Naive thymus-derived CD8-positive, alpha-beta T cell (primary cell): ENCODE data around the gene PLEKHH3. TPM values are rescaled to one million over a fixed set of nuclear protein-coding genes. Genes with fewer than 3 reads are reported as not detected.

Experiments used
- microRNA-seq: library from miRNA; unstranded; fragments of <30 nt; microRNA quantifications from one replicate; pipeline ENCODE4 v1.2.0, GENCODE V29; 2022; ENCODE audit warnings: borderline microRNAs expressed
- polyA plus RNA-seq, 3 donors: library from polyadenylated mRNA; unstranded; fragments of 300-500 nt; fragmentation: Illumina TruSeq; gene quantifications; one replicate each; pipeline ENCODE4 v1.2.3, GENCODE V29; 2021
- total RNA-seq, 8 experiments: library from RNA in 2 of 8; stranded (reverse) in 2 of 8; gene quantifications; one replicate each; pipeline ENCODE4 v1.2.3 and lab custom pipeline; 2021 to 2026

PLEKHH3 gene
- total and polyA plus RNA-seq, 5 experiments from 2014 or later: not detected

Small RNAs within 50 kb of the gene (microRNA-seq; reads per million reads assigned to microRNA genes)
- gene MIR6780A: 1.0 reads per million

Other genes starting within 250 kb of the PLEKHH3 start
- gene ATP6V0A1, start 218.1 kb downstream of the PLEKHH3 start, total RNA-seq: 10 to 100 TPM; 18.3 to 19.1 TPM
- gene ATP6V0A1, start 218.1 kb downstream of the PLEKHH3 start, polyA plus RNA-seq: 10 to 100 TPM in 2 of 3 donors, 1 to 10 TPM in 1; 4.1 to 12.6 (median 10.3) TPM
- 10 to 100 TPM; 26.4 to 28.5 TPM for gene NAGLU, start 140.8 kb downstream of the PLEKHH3 start, total RNA-seq
- 10 to 100 TPM in 2 of 3 donors, 1 to 10 TPM in 1; 8.0 to 16.2 (median 13.4) TPM for gene NAGLU, start 140.8 kb downstream of the PLEKHH3 start, polyA plus RNA-seq
- gene HSD17B1, start 124.1 kb downstream of the PLEKHH3 start, total RNA-seq: 1 to 10 TPM; 1.4 to 2.1 TPM
- gene HSD17B1, start 124.1 kb downstream of the PLEKHH3 start, polyA plus RNA-seq: under 1 TPM; 0.18 to 0.98 (median 0.24) TPM
- 10 to 100 TPM; 67.0 to 72.3 TPM for gene COASY, start 114.8 kb downstream of the PLEKHH3 start, total RNA-seq
- gene COASY, start 114.8 kb downstream of the PLEKHH3 start, polyA plus RNA-seq: 10 to 100 TPM; 48.3 to 67.9 (median 65.5) TPM
- gene MLX, start 109.9 kb downstream of the PLEKHH3 start, total RNA-seq: 10 to 100 TPM; 58.2 to 67.8 TPM
- gene MLX, start 109.9 kb downstream of the PLEKHH3 start, polyA plus RNA-seq: 10 to 100 TPM; 24.6 to 47.1 (median 25.0) TPM
- gene PSMC3IP, start 99.3 kb downstream of the PLEKHH3 start, total RNA-seq: 1 to 10 TPM; 3.3 to 4.6 TPM
- 1 to 10 TPM in 1 of 3 donors, under 1 TPM in 2; 0.69 to 1.1 (median 0.71) TPM for gene PSMC3IP, start 99.3 kb downstream of the PLEKHH3 start, polyA plus RNA-seq
- gene RETREG3, start 67.6 kb downstream of the PLEKHH3 start, total RNA-seq: 100 to 1,000 TPM; 139 to 147 TPM
- gene RETREG3, start 67.6 kb downstream of the PLEKHH3 start, polyA plus RNA-seq: 100 to 1,000 TPM; 119 to 131 (median 122) TPM
- gene TUBG1, start 67.3 kb downstream of the PLEKHH3 start, total RNA-seq: 10 to 100 TPM; 12.7 to 16.3 TPM
- gene TUBG1, start 67.3 kb downstream of the PLEKHH3 start, polyA plus RNA-seq: 10 to 100 TPM in 1 of 3 donors, 1 to 10 TPM in 2; 6.7 to 10.3 (median 7.8) TPM
- gene TUBG2, start 17.7 kb downstream of the PLEKHH3 start, total RNA-seq: 10 to 100 TPM; 18.1 to 22.1 TPM
- 1 to 10 TPM; 4.9 to 6.9 (median 6.0) TPM for gene TUBG2, start 17.7 kb downstream of the PLEKHH3 start, polyA plus RNA-seq
- gene CCR10, start 4.8 kb upstream of the PLEKHH3 start, total RNA-seq: 1 to 10 TPM; 1.3 to 1.7 TPM
- 1 to 10 TPM in 1 of 3 donors, under 1 TPM in 2; 0.68 to 1.8 (median 0.75) TPM for gene CCR10, start 4.8 kb upstream of the PLEKHH3 start, polyA plus RNA-seq
- 1 to 10 TPM; 2.7 to 3.0 TPM for gene CNTNAP1, start 5.5 kb upstream of the PLEKHH3 start, total RNA-seq
- under 1 TPM in 1 of 3 donors, not detected in 2; 0.05 TPM for gene CNTNAP1, start 5.5 kb upstream of the PLEKHH3 start, polyA plus RNA-seq
- gene EZH1, start 68.0 kb upstream of the PLEKHH3 start, total RNA-seq: 100 to 1,000 TPM; 186 to 197 TPM
- gene EZH1, start 68.0 kb upstream of the PLEKHH3 start, polyA plus RNA-seq: 10 to 100 TPM; 30.6 to 44.6 (median 32.0) TPM
- not detected for gene RAMP2, start 84.2 kb upstream of the PLEKHH3 start, total RNA-seq
- not detected for gene RAMP2, start 84.2 kb upstream of the PLEKHH3 start, polyA plus RNA-seq
- gene VPS25, start 96.5 kb upstream of the PLEKHH3 start, total RNA-seq: 10 to 100 TPM; 51.0 to 55.2 TPM
- gene VPS25, start 96.5 kb upstream of the PLEKHH3 start, polyA plus RNA-seq: 10 to 100 TPM; 43.9 to 64.5 (median 56.3) TPM
- under 1 TPM; 0.27 to 0.62 TPM for gene WNK4, start 103.6 kb upstream of the PLEKHH3 start, total RNA-seq
- under 1 TPM in 1 of 3 donors, not detected in 2; 0.09 TPM for gene WNK4, start 103.6 kb upstream of the PLEKHH3 start, polyA plus RNA-seq
- 10 to 100 TPM; 26.7 to 27.0 TPM for gene COA3, start 121.7 kb upstream of the PLEKHH3 start, total RNA-seq
- gene COA3, start 121.7 kb upstream of the PLEKHH3 start, polyA plus RNA-seq: 100 to 1,000 TPM; 106 to 119 (median 118) TPM
- not detected for gene CNTD1, start 121.9 kb upstream of the PLEKHH3 start, total RNA-seq
- under 1 TPM; 0.12 to 0.52 (median 0.24) TPM for gene CNTD1, start 121.9 kb upstream of the PLEKHH3 start, polyA plus RNA-seq
- 100 to 1,000 TPM; 103 to 109 TPM for gene BECN1, start 147.3 kb upstream of the PLEKHH3 start, total RNA-seq
- gene BECN1, start 147.3 kb upstream of the PLEKHH3 start, polyA plus RNA-seq: 100 to 1,000 TPM; 106 to 124 (median 123) TPM
- 10 to 100 TPM; 65.3 to 67.3 TPM for gene PSME3, start 156.4 kb upstream of the PLEKHH3 start, total RNA-seq
- 100 to 1,000 TPM; 117 to 123 (median 120) TPM for gene PSME3, start 156.4 kb upstream of the PLEKHH3 start, polyA plus RNA-seq
- gene AOC2, start 167.6 kb upstream of the PLEKHH3 start, total RNA-seq: 1 to 10 TPM; 4.0 to 4.2 TPM
- gene AOC2, start 167.6 kb upstream of the PLEKHH3 start, polyA plus RNA-seq: under 1 TPM; 0.06 to 0.63 (median 0.12) TPM
- gene AOC3, start 174.2 kb upstream of the PLEKHH3 start, total RNA-seq: 1 to 10 TPM; 1.6 TPM
- under 1 TPM in 1 of 3 donors, not detected in 2; 0.13 TPM for gene AOC3, start 174.2 kb upstream of the PLEKHH3 start, polyA plus RNA-seq
- not detected for gene G6PC1, start 223.8 kb upstream of the PLEKHH3 start, total RNA-seq
- not detected for gene G6PC1, start 223.8 kb upstream of the PLEKHH3 start, polyA plus RNA-seq